SK-N-SH (cell line): ENCODE results near the gene SHD. TPM values are rescaled to one million over a fixed set of nuclear protein-coding genes. Genes with fewer than 3 reads are reported as not detected.
A peak's percentile ranks its signal among the peaks of the same experiment; 100 is the strongest.

Experiments used
- CTCF ChIA-PET: fragments of 300-600, 350-600 bp; formaldehyde crosslinking; extraction: SDS; loops from one replicate; lab custom pipeline; 2021; lab: Yijun Ruan, JAX
- POLR2A ChIA-PET: fragments of 350-600 bp; sonication (Branson Sonifier 250); formaldehyde crosslinking; extraction: SDS; loops from one replicate; lab custom pipeline; 2020; ENCODE audit warnings: antibody characterized with exemption, inconsistent platforms; lab: Yijun Ruan, JAX
- DNase-seq: peaks from one replicate; pipeline ENCODE4 v3.0.0; 2012
- H2AFZ ChIP-seq: fragments of 200-600 bp; sonication (generic); 2 replicates; pipeline ENCODE4 v1.8.1; 2016; ENCODE audit warnings: antibody characterized with exemption, mild to moderate bottlenecking, low read depth
- H3F3A ChIP-seq: fragments of 200-600 bp; sonication (generic); replicated peaks from 2 replicates; pipeline ENCODE3; 2016; ENCODE audit warnings: antibody characterized with exemption, mild to moderate bottlenecking; ENCODE audit not compliant: insufficient read depth
- H3K27ac ChIP-seq, 2 experiments: fragments of 200-500 bp in 1 of 2; fragments of 200-600 bp in 1 of 2; sonication (Bioruptor generic) in 1 of 2; sonication (generic), shearing (Covaris generic) in 1 of 2; 2 replicates each; pipeline versions ENCODE4 v1.5.1 to v1.6.1; 2014 to 2016; ENCODE audit warnings: low read depth in 2 of 2, inconsistent platforms in 1 of 2, low read length in 1 of 2, mild to moderate bottlenecking in 1 of 2, mixed read lengths in 1 of 2
- H3K27me3 ChIP-seq: fragments of 200-600 bp; sonication (generic), shearing (Covaris generic); 2 replicates; pipeline ENCODE4 v1.6.1; 2016; ENCODE audit warnings: mixed run types; ENCODE audit not compliant: insufficient read depth
- H3K36me3 ChIP-seq, 2 experiments: fragments of 200-500 bp in 1 of 2; fragments of 200-600 bp in 1 of 2; sonication (Bioruptor generic) in 1 of 2; sonication (generic) in 1 of 2; replicated peaks in 1 of 2; 2 replicates each; pipeline versions ENCODE3 to v1.5.1; 2014 to 2016; ENCODE audit warnings: low read length in 1 of 2, mild to moderate bottlenecking in 1 of 2; ENCODE audit not compliant: insufficient read depth in 2 of 2, control insufficient read depth in 1 of 2
- H3K4me1 ChIP-seq, 2 experiments: fragments of 200-500 bp in 1 of 2; fragments of 200-600 bp in 1 of 2; sonication (Bioruptor generic) in 1 of 2; sonication (generic), shearing (Covaris generic) in 1 of 2; 2 replicates each; pipeline versions ENCODE4 v1.5.1 to v1.6.1; 2014 to 2016; ENCODE audit warnings: low read depth in 1 of 2, low read length in 1 of 2, mixed run types in 1 of 2; ENCODE audit not compliant: insufficient read depth in 2 of 2, control insufficient read depth in 1 of 2
- H3K4me2 ChIP-seq: fragments of 200-600 bp; sonication (generic), shearing (Covaris generic); 2 replicates; pipeline ENCODE4 v1.6.1; 2017; ENCODE audit warnings: mixed run types
- H3K4me3 ChIP-seq, 2 experiments: fragments of 200-500 bp in 1 of 2; fragments of 200-600 bp in 1 of 2; sonication (Bioruptor generic) in 1 of 2; sonication (generic), shearing (Covaris generic) in 1 of 2; 2 replicates each; pipeline versions ENCODE4 v1.5.1 to v1.8.1; 2014 to 2016; ENCODE audit warnings: low read depth in 2 of 2, inconsistent platforms in 1 of 2, low read length in 1 of 2, mild to moderate bottlenecking in 1 of 2, mixed read lengths in 1 of 2, moderate library complexity in 1 of 2
- H3K79me2 ChIP-seq: fragments of 200-600 bp; sonication (generic); 2 replicates; pipeline ENCODE4 v1.8.1; 2017; ENCODE audit warnings: mild to moderate bottlenecking; ENCODE audit not compliant: insufficient read depth
- H3K9ac ChIP-seq: fragments of 200-600 bp; sonication (generic); 2 replicates; pipeline ENCODE4 v1.6.1; 2017; ENCODE audit warnings: mixed run types
- H3K9me2 ChIP-seq: fragments of 200-600 bp; sonication (generic); 2 replicates; pipeline ENCODE4 v1.6.1; 2017; ENCODE audit warnings: mixed run types
- H3K9me3 ChIP-seq: fragments of 200-600 bp; sonication (generic); 2 replicates; pipeline ENCODE4 v1.6.1; 2017; ENCODE audit warnings: mixed run types, mild to moderate bottlenecking, moderate library complexity
- H4K20me1 ChIP-seq: fragments of 200-600 bp; sonication (generic); 2 replicates; pipeline ENCODE4 v1.6.1; 2017; ENCODE audit warnings: mild to moderate bottlenecking, mixed run types; ENCODE audit not compliant: insufficient read depth
- ELF1 ChIP-seq: IDR thresholded peaks from 2 replicates; pipeline ENCODE4 v1.4.0; 2012
- FOXM1 ChIP-seq: IDR thresholded peaks from 2 replicates; pipeline ENCODE4 v1.4.0; 2012; ENCODE audit warnings: low read depth, mild to moderate bottlenecking
- MXI1 ChIP-seq: IDR thresholded peaks from 2 replicates; pipeline ENCODE4 v1.6.1; 2012; ENCODE audit warnings: mild to moderate bottlenecking, low read depth, low read length, improper control_type of control experiment
- NFIC ChIP-seq: IDR thresholded peaks from 2 replicates; pipeline ENCODE4 v1.4.0; 2012; ENCODE audit warnings: borderline replicate concordance
- POLR2AphosphoS5 ChIP-seq: IDR thresholded peaks from 2 replicates; pipeline ENCODE4 v1.6.1; 2012; ENCODE audit warnings: low read depth, low read length
- RAD21 ChIP-seq: IDR thresholded peaks from 2 replicates; pipeline ENCODE4 v1.6.1; 2012; ENCODE audit warnings: mild to moderate bottlenecking, low read length
- RFX5 ChIP-seq: IDR thresholded peaks from 2 replicates; pipeline ENCODE4 v1.6.1; 2012; ENCODE audit warnings: mild to moderate bottlenecking, improper control_type of control experiment, low read length
- YY1 ChIP-seq: IDR thresholded peaks from 2 replicates; pipeline ENCODE4 v1.4.0; 2012; ENCODE audit warnings: low read depth, mild to moderate bottlenecking
- WGBS: methylation state at CpG from one replicate; pipeline ENCODE4 v1.1.6; 2017; ENCODE audit warnings: low lambda C conversion rate; 5-methylcytosine and 5-hydroxymethylcytosine counted together
- polyA plus RNA-seq, 3 experiments: library from polyadenylated mRNA; depleted of rRNA; stranded (reverse); fragments of >200 nt; gene quantifications; 2 replicates each; pipeline ENCODE4 v1.2.3, GENCODE V29; 2012
- TF ChIP-seq, protein P1 (sequence below): IDR thresholded peaks from 2 replicates; pipeline ENCODE4 v1.4.0; 2012; ENCODE audit warnings: low read depth, borderline replicate concordance
- TF ChIP-seq, protein P2 (sequence below): IDR thresholded peaks from 2 replicates; pipeline ENCODE4 v1.4.0; 2012; ENCODE audit warnings: low read depth

SHD gene
- polyA plus RNA-seq, 1 of the 3 experiments (the other 2 are of a cell fraction), result 3.1 TPM

DNA sequence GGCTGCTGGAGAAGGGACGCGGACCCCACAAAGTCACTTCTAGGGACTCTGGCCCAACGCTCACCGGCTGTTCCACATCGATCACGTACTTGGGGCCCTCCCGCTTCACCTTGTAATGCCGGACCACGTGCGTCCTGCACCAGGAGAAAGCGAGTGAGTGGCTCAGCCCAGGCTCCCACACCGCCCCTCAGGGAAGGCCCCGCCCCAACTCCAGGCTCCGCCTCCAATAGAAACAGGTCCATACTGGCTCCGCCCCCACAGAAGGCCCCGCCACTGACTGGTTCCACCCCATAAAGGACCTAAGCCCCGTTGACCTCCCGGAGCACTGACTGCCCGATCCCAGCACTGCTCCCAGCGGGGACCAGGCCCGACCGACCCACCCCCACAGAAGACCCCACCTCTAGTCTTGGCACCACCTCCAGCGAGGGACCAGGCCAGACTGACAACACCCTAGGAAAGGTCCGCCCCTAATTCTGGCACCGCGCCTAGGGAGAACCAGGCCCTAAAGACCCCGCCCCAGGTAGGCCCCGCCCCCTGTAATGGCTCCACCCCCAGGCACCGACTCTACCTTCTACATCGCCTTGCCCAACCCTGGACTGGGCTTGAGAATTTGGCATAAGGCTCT, 48.3 kb downstream of the SHD start:
- TF ChIP-seq, protein P1, sequence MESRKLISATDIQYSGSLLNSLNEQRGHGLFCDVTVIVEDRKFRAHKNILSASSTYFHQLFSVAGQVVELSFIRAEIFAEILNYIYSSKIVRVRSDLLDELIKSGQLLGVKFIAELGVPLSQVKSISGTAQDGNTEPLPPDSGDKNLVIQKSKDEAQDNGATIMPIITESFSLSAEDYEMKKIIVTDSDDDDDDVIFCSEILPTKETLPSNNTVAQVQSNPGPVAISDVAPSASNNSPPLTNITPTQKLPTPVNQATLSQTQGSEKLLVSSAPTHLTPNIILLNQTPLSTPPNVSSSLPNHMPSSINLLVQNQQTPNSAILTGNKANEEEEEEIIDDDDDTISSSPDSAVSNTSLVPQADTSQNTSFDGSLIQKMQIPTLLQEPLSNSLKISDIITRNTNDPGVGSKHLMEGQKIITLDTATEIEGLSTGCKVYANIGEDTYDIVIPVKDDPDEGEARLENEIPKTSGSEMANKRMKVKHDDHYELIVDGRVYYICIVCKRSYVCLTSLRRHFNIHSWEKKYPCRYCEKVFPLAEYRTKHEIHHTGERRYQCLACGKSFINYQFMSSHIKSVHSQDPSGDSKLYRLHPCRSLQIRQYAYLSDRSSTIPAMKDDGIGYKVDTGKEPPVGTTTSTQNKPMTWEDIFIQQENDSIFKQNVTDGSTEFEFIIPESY, result no peak
- TF ChIP-seq, protein P2, sequence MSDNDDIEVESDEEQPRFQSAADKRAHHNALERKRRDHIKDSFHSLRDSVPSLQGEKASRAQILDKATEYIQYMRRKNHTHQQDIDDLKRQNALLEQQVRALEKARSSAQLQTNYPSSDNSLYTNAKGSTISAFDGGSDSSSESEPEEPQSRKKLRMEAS, result peak; percentile 90
- TF ChIP-seq MXI1, result peak; percentile 97
- Histone ChIP-seq H3K4me1 (peaks cover 0 to 16% of the 10 kb centered on the region in 2 experiments; a peak in 2 of 4 replicates), H2AFZ (peak overlapping the region; percentile 91), H3K27me3 (no peaks in the 10 kb centered on the region), H3K79me2 (peaks cover 7% of the 10 kb centered on the region; the same call in 1 of the 2 replicates), H3K27ac (peak overlapping the region; percentile 46 to 74; a peak in 3 of 4 replicates), H3K9ac (peak overlapping the region; percentile 26; the same call in 1 of the 2 replicates), H4K20me1 (no peaks in the 10 kb centered on the region), H3K9me3 (no peaks in the 10 kb centered on the region), H3K9me2 (no peaks in the 10 kb centered on the region), H3K4me2 (peak overlapping the region; percentile 81), H3F3A (peaks cover 6% of the 10 kb centered on the region), H3K4me3 (peak overlapping the region; percentile 54 to 83), H3K36me3 (no peaks in the 10 kb centered on the region)
- peak; percentile 93 for DNase-seq
- ChIA-PET CTCF (interaction anchor here (1.1 kb wide), 2 partner anchors 59 to 73 kb away, joined by 3 to 6 read pairs; partner anchors contain the start of gene SH3GL1), POLR2A (interaction anchor here (1.1 kb wide), 2 partner anchors 15 to 36 kb away, joined by 3 to 8 read pairs; no protein-coding TSS in a partner anchor)
- 0% methylated on average over 6 of the region's 30 CpGs for WGBS

DNA sequence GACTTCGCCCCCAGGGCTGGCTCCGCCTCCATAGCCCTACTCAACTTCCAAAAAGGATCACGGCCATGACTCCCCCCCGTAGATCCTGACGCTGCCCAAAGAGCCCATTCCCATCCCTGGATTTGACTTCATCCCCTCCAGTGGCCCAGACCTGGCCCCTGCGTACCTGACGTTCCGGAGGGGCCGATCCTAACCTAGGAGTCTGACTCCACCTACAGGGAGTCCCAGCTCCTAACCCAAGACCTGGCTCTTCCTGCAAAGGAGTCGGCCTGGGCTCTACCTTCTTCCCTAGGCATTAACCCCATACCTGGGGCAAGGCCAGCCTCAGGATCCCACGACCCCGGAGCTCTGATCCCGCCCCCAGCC, 48.8 kb downstream of the SHD start:
- Histone ChIP-seq H3K9ac (peak overlapping the region; percentile 26; the same call in 1 of the 2 replicates), H3K27ac (peak overlapping the region; percentile 46 to 74; a peak in 3 of 4 replicates), H4K20me1 (no peaks in the 10 kb centered on the region), H3K27me3 (no peaks in the 10 kb centered on the region), H3F3A (peaks cover 6% of the 10 kb centered on the region), H3K36me3 (no peaks in the 10 kb centered on the region), H3K4me2 (peak overlapping the region; percentile 81), H3K4me3 (peak overlapping the region; percentile 54 to 83), H3K9me2 (no peaks in the 10 kb centered on the region), H3K79me2 (peaks cover 7% of the 10 kb centered on the region; the same call in 1 of the 2 replicates), H3K4me1 (peaks cover 0 to 16% of the 10 kb centered on the region in 2 experiments; a peak in 2 of 4 replicates), H3K9me3 (no peaks in the 10 kb centered on the region), H2AFZ (peak overlapping the region; percentile 91; the same call in 1 of the 2 replicates)
- TF ChIP-seq YY1 (no peak), RFX5 (no peak), ELF1 (no peak), NFIC (no peak), FOXM1 (no peak), POLR2AphosphoS5 (no peak), RAD21 (no peak)
- POLR2A ChIA-PET, result interaction anchor here (0.8 to 1.1 kb wide), 3 partner anchors 12 to 37 kb away, joined by 3 to 8 read pairs (median 3); no protein-coding TSS in a partner anchor
- CTCF ChIA-PET, result interaction anchor here (0.7 to 1.1 kb wide), 3 partner anchors 50 to 72 kb away, joined by 3 to 6 read pairs (median 4); partner anchors contain the start of gene SH3GL1
- 25% methylated on average over 8 of the region's 13 CpGs for WGBS
- no peak for DNase-seq
